Lower leg skin (tissue), 4 donors: ENCODE measurements around the gene ATG12. TPM values are rescaled to one million over a fixed set of nuclear protein-coding genes. Genes with fewer than 3 reads are reported as not detected.
"Not testable (repeated sequence)": the region's sequence is repeated elsewhere in the genome, so short reads cannot be mapped to it uniquely, and the experiment has no call there.

Experiments
- DNase-seq, 2 donors: peaks; one replicate each; pipeline ENCODE4 v3.0.0-alpha.2; 2019; ENCODE audit warnings: low spot score in 2 of 2
- H3K4me3 ChIP-seq: fragments of 200-600 bp; sonication (generic); 2 replicates; pipeline ENCODE4 v1.5.1; 2017; ENCODE audit warnings: mild to moderate bottlenecking, low read depth; ENCODE audit not compliant: poor library complexity, severe bottlenecking
- CTCF ChIP-seq, 3 donors: fragments of 450-650 bp; IDR thresholded peaks; one replicate each; pipeline ENCODE4 v1.5.1; 2016; ENCODE audit warnings: antibody characterized with exemption in 3 of 3, mild to moderate bottlenecking in 3 of 3, moderate library complexity in 2 of 3
- POLR2A ChIP-seq, 2 donors: fragments of 450-650 bp; IDR thresholded peaks; one replicate each; pipeline ENCODE4 v1.6.1; 2016 to 2017; ENCODE audit warnings: antibody characterized with exemption in 2 of 2, mild to moderate bottlenecking in 1 of 2, moderate library complexity in 1 of 2
- WGBS, 2 donors: methylation state at CpG; one replicate each; pipeline ENCODE4 v1.1.5; 2018; 5-methylcytosine and 5-hydroxymethylcytosine counted together
- intact Hi-C: fragments of 100-400 bp; cut with DNase I; formaldehyde crosslinking; loops from one replicate; pipeline ENCODE4 v1.15.0; 2023; ENCODE audit warnings: low total_unique reads
- total RNA-seq, 4 donors: library from RNA; depleted of rRNA; stranded (reverse); fragments of >200 nt; gene quantifications; one replicate each; pipeline ENCODE4 v1.1.0, GENCODE V29; 2016

Gene ATG12
- total RNA-seq, 4 donors from 2014 or later = 29.7 to 52.7 (median 34.8) TPM

GRCh38 chr5:115829913-115830312 is 11.5 kb downstream of the ATG12 start:
- intact Hi-C loops = no loop called here
- H3K4me3 ChIP-seq = no peak overlapping the region
- 85 to 98% methylated on average over 5 of the region's 5 CpGs for WGBS, 2 donors
- DNase-seq = no peak
- TF ChIP-seq CTCF (IDR thresholded peaks at IDR 0.05) (no peak), POLR2A (IDR thresholded peaks at IDR 0.05) (no peak)

GRCh38 chr5:115825948-115826347 is 15.4 kb downstream of the ATG12 start:
- WGBS, 2 donors = 96 to 100% methylated on average over 4 of the region's 4 CpGs
- intact Hi-C loops = no loop called here

GRCh38 chr5:115824983-115825382 is 16.4 kb downstream of the ATG12 start:
- H3K4me3 ChIP-seq, DNase-seq, intact Hi-C loops: not testable (repeated sequence)
- 96 to 100% methylated on average over 1 of the region's 1 CpG for WGBS, 2 donors

More at GRCh38 chr5:115825948-115826347, 15.4 kb downstream of the ATG12 start:
- H3K4me3 ChIP-seq = no peak overlapping the region
- DNase-seq = no peak
- TF ChIP-seq POLR2A (IDR thresholded peaks at IDR 0.05) (no peak), CTCF (IDR thresholded peaks at IDR 0.05) (no peak)

GRCh38 chr5:115820846-115821245 is 20.5 kb downstream of the ATG12 start:
- DNase-seq = no peak
- 79 to 83% methylated on average over 1 of the region's 1 CpG for WGBS, 2 donors
- intact Hi-C loops = no loop called here
- no peak overlapping the region for H3K4me3 ChIP-seq
- TF ChIP-seq POLR2A (IDR thresholded peaks at IDR 0.05) (no peak), CTCF (IDR thresholded peaks at IDR 0.05) (no peak)

- DNase-seq = no peak
- TF ChIP-seq CTCF (IDR thresholded peaks at IDR 0.05) (no peak), POLR2A (IDR thresholded peaks at IDR 0.05) (no peak)
- intact Hi-C loops = no loop called here
- no peak overlapping the region for H3K4me3 ChIP-seq
- WGBS, 2 donors = 91 to 93% methylated on average over 18 of the region's 18 CpGs
These were observed 22.5 kb downstream of the ATG12 start for GRCh38 chr5:115818821-115819220.

- DNase-seq = no peak
- WGBS, 2 donors = 84 to 86% methylated on average over 7 of the region's 7 CpGs
- intact Hi-C loops = no loop called here
- no peak for TF ChIP-seq CTCF (IDR thresholded peaks at IDR 0.05)
- no peak for TF ChIP-seq POLR2A (IDR thresholded peaks at IDR 0.05)
- H3K4me3 ChIP-seq = no peak overlapping the region
These were observed 24.0 kb downstream of the ATG12 start for GRCh38 chr5:115817386-115817785.
